Fibroblast of lung (primary cell): ENCODE data around the gene LRIF1. TPM values are rescaled to one million over a fixed set of nuclear protein-coding genes. Genes with fewer than 3 reads are reported as not detected.

Source experiments
- DNase-seq, 2 donors: peaks; one replicate each; pipeline versions ENCODE4 v3.0.0 to v3.0.0-alpha.2; 2010; ENCODE audit warnings: low read depth in 2 of 2
- H2AFZ ChIP-seq: 2 replicates; pipeline ENCODE4 v1.5.1; 2012; ENCODE audit warnings: low read length, control low read depth, inconsistent platforms
- H3K27ac ChIP-seq: 2 replicates; pipeline ENCODE4 v1.5.1; 2011; ENCODE audit warnings: low read length, control low read depth; ENCODE audit not compliant: insufficient read depth
- H3K27me3 ChIP-seq: 2 replicates; pipeline ENCODE4 v1.5.1; 2011; ENCODE audit warnings: mild to moderate bottlenecking, low read length; ENCODE audit not compliant: control insufficient read depth, insufficient read depth
- H3K36me3 ChIP-seq: 2 replicates; pipeline ENCODE4 v1.5.1; 2011; ENCODE audit warnings: low read length; ENCODE audit not compliant: control insufficient read depth, insufficient read depth
- H3K4me1 ChIP-seq: 2 replicates; pipeline ENCODE4 v1.5.1; 2011; ENCODE audit warnings: low read length; ENCODE audit not compliant: control insufficient read depth, insufficient read depth; ENCODE audit errors: extremely low read depth
- H3K4me2 ChIP-seq: 2 replicates; pipeline ENCODE4 v1.5.1; 2011; ENCODE audit warnings: low read length, control low read depth; ENCODE audit not compliant: insufficient read depth; ENCODE audit errors: extremely low read depth
- H3K4me3 ChIP-seq, 4 experiments: fragments of 200-600 bp in 1 of 4; sonication (generic) in 1 of 4; replicated peaks in 1 of 4; 2 replicates each; pipeline ENCODE4 v1.5.1; 2011 to 2016; ENCODE audit warnings: low read length in 4 of 4, low read depth in 3 of 4, mild to moderate bottlenecking in 3 of 4, control low read depth in 2 of 4, inconsistent platforms in 1 of 4, mixed read lengths in 1 of 4; ENCODE audit not compliant: insufficient read depth in 1 of 4; ENCODE audit errors: control extremely low read depth in 1 of 4
- H3K79me2 ChIP-seq: 2 replicates; pipeline ENCODE4 v1.5.1; 2012; ENCODE audit warnings: mild to moderate bottlenecking, low read length, inconsistent platforms; ENCODE audit not compliant: control insufficient read depth, insufficient read depth
- H3K9ac ChIP-seq: 2 replicates; pipeline ENCODE4 v1.5.1; 2011; ENCODE audit warnings: mild to moderate bottlenecking, low read length, control low read depth; ENCODE audit not compliant: insufficient read depth
- H3K9me3 ChIP-seq: 2 replicates; pipeline ENCODE4 v1.5.1; 2012; ENCODE audit warnings: low read depth, low read length; ENCODE audit not compliant: control insufficient read depth, insufficient read depth
- H4K20me1 ChIP-seq: 2 replicates; pipeline ENCODE4 v1.5.1; 2011; ENCODE audit warnings: low read length; ENCODE audit not compliant: control insufficient read depth, insufficient read depth; ENCODE audit errors: extremely low read depth
- CTCF ChIP-seq, 2 donors: IDR thresholded peaks in 1 of 2; conservative IDR thresholded peaks in 1 of 2; 1 replicate in 1 of 2; 2 replicates in 1 of 2; pipeline ENCODE4 v1.5.1; 2011 to 2012; ENCODE audit warnings: low read length in 2 of 2, control low read depth in 1 of 2, inconsistent platforms in 1 of 2, low read depth in 1 of 2, mild to moderate bottlenecking in 1 of 2
- EZH2 ChIP-seq: IDR thresholded peaks from 2 replicates; pipeline ENCODE4 v1.5.1; 2012; ENCODE audit warnings: low read length, control low read depth, mild to moderate bottlenecking; ENCODE audit errors: missing control alignments
- polyA plus RNA-seq, 2 donors: library from polyadenylated mRNA; depleted of rRNA in 1 of 2; stranded (reverse) in 1 of 2; unstranded in 1 of 2; fragments of >200 nt; gene quantifications; 2 replicates each; pipeline ENCODE4 v1.2.1, GENCODE V29; 2011 to 2012; ENCODE audit warnings: missing spikeins in 1 of 2
- total RNA-seq: library from RNA; depleted of rRNA; stranded (reverse); fragments of >200 nt; gene quantifications from 2 replicates; pipeline ENCODE4 v1.2.1, GENCODE V29; 2014

LRIF1 gene
- total and polyA plus RNA-seq, 2 donors (not counting 1 experiment from before 2014, with no cell fraction given) = 11.9 to 17.2 TPM

GRCh38 chr1:110990541-110990940 is 26.8 kb upstream of the LRIF1 start:
- Histone ChIP-seq H3K79me2 (no peaks in the 10 kb centered on the region), H3K4me2 (no peak overlapping the region), H3K9me3 (no peaks in the 10 kb centered on the region), H3K4me3 (no peak overlapping the region), H3K27me3 (no peaks in the 10 kb centered on the region), H4K20me1 (no peaks in the 10 kb centered on the region), H3K4me1 (no peaks in the 10 kb centered on the region), H3K9ac (no peak overlapping the region), H2AFZ (no peak overlapping the region), H3K36me3 (no peaks in the 10 kb centered on the region), H3K27ac (no peak overlapping the region)
- DNase-seq = no peak
- TF ChIP-seq CTCF (conservative IDR thresholded peaks at IDR 0.05 in 1 of 2, IDR thresholded peaks at IDR 0.05 in 1 of 2; ENCODE audit: low read depth in 1 of 2, low read length in 2 of 2) = no peak
- TF ChIP-seq EZH2 = no peak

GRCh38 chr1:110986407-110986891 is 22.7 kb upstream of the LRIF1 start:
- no peak overlapping the region for H2AFZ ChIP-seq
- no peaks in the 10 kb centered on the region for H3K79me2 ChIP-seq
- no peak for TF ChIP-seq EZH2
- TF ChIP-seq CTCF (conservative IDR thresholded peaks at IDR 0.05 in 1 of 2, IDR thresholded peaks at IDR 0.05 in 1 of 2; ENCODE audit: low read depth in 1 of 2, low read length in 2 of 2) = no peak
- no peaks in the 10 kb centered on the region for H3K9me3 ChIP-seq
- H4K20me1 ChIP-seq = no peaks in the 10 kb centered on the region
- DNase-seq = no peak
- no peaks in the 10 kb centered on the region for H3K36me3 ChIP-seq
- no peak overlapping the region for H3K4me2 ChIP-seq
- H3K4me1 ChIP-seq = no peaks in the 10 kb centered on the region
- H3K27me3 ChIP-seq = no peaks in the 10 kb centered on the region
- H3K4me3 ChIP-seq = no peak overlapping the region
- H3K9ac ChIP-seq = no peak overlapping the region
- no peak overlapping the region for H3K27ac ChIP-seq

- Histone ChIP-seq H3K4me3 (no peak overlapping the region), H4K20me1 (no peaks in the 10 kb centered on the region), H3K9me3 (no peaks in the 10 kb centered on the region), H3K4me1 (no peaks in the 10 kb centered on the region), H3K4me2 (no peak overlapping the region), H3K79me2 (no peaks in the 10 kb centered on the region), H3K27me3 (no peaks in the 10 kb centered on the region), H3K36me3 (no peaks in the 10 kb centered on the region), H3K9ac (no peak overlapping the region), H2AFZ (no peak overlapping the region), H3K27ac (no peak overlapping the region)
- DNase-seq = no peak
- no peak for TF ChIP-seq EZH2
- TF ChIP-seq CTCF (conservative IDR thresholded peaks at IDR 0.05 in 1 of 2, IDR thresholded peaks at IDR 0.05 in 1 of 2; ENCODE audit: low read depth in 1 of 2, low read length in 2 of 2) = no peak
These were observed 18.6 kb upstream of the LRIF1 start for GRCh38 chr1:110982320-110982719.
